Non-pigmented ciliary epithelial cell (primary cell): Measurements from ENCODE around the gene MCC.
"Not testable (repeated sequence)": the region's sequence is repeated elsewhere in the genome, so short reads cannot be mapped to it uniquely, and the experiment has no call there.

Experiments used
- DNase-seq: peaks from one replicate; pipeline ENCODE4 v3.0.0-alpha.2; 2010; ENCODE audit warnings: low read depth

Gene MCC

DNA sequence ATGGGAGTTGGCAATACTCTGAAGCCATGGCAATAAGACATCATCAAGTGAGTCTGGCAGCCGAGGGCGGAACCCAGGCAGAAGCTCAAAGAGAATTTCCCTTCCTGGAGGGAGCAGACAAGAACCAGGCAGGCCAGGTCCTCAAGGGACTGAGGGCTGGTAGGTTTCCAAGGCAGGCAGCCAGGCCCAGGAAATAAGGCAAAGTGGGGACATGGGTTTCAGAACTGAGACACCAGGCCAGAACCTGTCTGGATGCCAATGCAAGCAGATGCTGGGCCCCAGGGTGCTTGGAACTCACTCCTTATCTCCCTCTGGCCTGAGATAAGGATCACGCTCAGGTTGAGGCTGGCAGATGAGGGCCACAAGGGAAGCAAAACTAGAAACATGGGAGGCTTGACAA, 62.3 kb downstream of the MCC start:
- DNase-seq = no peak

DNA sequence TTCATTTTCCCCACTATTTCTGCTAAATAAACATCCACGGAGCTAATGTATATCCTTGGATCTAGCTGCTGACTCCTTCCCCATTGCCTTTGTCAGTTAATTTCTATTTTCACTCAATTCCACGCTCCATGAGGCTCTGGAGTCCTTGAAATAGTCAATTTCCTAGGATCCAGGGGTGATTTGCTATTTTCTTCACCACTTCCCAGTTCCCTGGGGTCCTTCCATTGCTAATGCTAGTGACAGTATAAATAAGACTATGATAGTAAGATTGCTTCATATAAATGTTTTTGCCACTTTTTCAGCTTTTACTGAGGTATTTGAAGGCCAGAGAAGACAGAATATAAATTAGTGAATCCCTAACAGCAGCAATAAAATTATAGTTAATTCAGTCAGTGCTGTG, 66.6 kb downstream of the MCC start:
- no peak for DNase-seq

DNA sequence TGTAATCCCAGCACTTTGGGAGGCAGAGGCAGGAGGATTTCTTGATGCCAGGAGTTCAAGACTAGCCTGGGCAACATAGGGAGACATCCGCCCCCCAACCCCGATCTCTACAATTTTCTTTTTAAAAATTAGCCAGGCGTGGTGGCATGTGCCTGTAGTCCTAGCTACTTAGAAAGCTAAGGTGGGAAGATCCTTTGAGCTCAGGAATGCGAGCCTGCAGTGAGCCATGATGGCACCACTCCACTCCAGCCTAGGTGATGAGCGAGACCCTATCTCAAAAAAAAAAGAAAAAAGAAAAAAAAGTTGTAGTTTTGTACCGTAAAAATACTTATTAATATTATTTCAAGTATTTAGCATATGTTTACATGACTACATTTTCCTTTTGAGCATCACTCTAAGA, 82.7 kb downstream of the MCC start:
- DNase-seq = no peak

DNA sequence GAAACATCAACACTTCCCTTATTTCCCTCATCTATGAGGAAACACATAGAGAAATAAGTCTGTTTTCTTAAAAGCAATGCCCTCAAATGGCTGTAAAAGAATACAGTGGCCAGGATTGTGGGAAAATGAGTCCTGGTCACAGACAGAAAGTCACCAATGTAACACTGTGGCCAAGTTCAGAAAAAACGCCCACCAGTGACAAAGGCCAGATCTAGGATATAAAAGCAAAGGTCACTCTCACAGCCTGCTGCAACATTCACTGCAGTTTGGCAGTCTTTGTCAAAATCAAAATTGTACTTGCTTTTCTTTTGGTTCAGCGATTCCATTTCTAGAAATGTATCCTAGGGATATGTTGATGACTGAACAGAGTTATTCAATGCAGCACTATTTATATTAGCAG, 84.0 kb downstream of the MCC start:
- DNase-seq = no peak

DNA sequence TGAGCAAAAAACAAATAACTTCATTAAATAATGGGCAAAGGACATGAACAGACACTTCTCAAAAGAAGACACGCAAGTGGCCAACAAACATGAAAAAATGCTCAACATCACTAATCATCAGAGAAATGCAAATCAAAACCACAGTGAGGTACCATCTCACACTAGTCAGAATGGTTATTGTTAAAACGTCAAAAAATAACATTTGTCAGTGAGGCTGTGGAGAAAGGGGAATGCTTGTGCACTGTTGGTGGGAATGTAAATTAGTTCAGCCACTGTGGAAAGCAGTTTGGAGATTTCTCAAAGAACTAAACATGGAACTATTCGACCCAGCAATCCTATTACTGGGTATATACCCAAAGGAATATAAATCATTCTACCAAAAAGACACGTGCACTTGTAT, 90.3 kb downstream of the MCC start:
- DNase-seq = not testable (repeated sequence)

DNA sequence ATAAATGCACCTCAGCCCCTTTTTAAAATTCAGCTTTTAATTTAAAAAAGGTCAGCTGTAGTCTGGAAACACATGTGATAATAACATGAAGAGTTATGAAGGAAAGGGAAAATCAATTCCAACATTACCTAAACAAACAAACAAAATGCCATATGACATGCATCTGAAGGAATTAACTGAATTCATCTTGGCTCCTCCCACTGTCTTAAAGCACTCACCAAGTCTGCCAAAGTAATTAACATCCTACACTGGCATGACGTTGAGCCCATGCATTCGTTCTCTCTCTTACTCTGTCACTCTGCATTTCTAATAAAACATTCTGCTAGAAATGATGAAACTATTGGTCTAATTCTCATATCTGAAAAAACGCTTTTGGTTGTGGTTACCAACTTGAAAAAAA, 91.2 kb downstream of the MCC start:
- DNase-seq = no peak

DNA sequence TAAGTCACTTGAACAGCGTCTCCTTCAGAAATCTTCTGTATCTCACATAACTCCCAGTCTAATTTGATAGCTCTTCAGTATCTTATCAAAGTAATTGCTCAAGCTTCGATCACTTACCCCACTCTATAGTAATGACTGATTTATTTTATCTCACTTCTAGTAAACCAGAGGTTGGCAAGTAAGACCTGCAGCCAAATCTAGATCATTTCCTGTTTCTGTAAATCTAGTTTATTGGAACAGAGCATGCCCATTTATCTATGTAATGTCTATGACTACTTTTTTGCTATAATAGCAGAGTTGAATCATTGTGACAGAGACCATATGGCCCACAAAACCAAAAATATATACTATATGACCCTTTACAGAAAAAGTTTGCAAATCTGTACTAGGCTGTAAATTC, 93.6 kb downstream of the MCC start:
- DNase-seq = no peak

DNA sequence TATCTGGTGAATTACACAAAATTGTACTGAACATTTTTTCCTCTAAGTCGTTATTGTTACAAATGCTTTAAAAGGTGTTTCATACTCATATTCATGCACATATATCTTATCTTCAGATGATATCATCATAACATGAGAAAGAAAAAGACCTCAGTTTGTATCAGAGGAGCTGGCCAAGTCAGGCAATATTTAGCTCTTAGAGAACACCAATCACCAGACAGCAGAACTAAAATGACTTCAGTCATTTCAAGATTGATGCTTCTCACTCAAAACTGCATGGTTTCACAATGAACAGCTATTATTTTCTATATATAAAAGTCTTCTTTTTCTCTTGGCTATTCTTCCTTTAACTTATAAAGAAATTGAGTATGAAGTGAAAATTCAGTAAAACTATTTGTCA, 98.0 kb downstream of the MCC start:
- no peak for DNase-seq

DNA sequence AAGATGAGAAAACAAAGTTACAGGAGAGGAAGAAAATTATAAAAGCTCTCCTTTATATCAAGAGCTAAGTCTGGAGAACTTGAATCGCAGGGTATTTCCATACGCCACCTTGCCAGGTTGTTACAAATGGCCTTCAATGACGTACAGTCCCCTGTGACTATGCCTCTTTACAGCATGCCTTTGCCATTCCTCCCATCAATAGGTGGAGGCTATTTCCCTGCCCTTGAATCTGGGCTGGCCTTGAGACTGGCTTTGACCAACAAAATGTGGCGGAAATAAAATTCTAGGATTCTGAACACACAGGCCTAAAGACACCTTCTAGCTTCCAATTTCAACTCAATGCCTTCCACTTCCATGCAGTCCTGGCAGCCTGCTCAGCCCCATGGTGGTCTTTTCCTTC, 99.1 kb downstream of the MCC start:
- DNase-seq = no peak

DNA sequence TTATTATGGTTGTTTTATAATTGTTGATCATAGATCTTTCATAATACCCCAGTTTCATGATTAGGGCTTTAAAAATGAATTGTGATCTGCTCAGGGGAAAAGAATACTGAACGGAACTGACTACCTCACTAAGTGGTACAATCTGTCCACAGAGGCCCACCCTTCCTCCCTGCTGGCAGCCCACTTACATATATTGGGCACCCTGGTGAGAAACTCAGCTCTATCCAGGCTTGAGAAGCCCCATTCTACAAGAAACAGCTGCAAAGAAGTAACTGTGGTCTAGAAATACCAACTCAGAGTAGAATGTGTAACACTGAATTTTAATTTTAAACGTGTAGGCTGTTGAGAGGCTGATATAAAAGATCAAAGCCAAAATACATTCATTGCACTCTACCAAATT, 100.4 kb downstream of the MCC start:
- DNase-seq = no peak

DNA sequence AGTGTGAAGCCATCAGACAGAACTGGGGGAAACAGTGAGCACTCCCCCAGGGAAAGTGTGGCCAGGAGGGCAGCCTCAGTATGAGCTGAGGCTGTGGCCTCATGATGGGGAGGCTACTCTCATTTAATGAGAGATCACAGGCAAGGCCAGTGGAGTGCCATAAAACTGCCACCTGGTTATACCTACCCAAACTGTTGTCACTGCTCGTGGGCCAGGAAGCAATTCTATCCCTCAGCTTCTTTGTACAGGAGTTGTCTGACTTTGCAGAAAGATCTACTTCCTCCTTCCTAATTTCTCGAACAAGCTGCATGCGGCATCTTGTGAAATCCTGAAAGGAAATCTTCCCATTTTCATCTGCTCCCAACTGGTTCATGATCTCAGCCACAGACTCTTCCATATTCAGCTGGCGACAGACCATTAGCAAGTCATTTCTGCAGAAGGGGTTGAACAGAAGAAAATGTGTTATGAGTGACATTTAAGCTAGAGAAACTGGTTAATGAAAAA, 103.4 kb downstream of the MCC start:
- no peak for DNase-seq

DNA sequence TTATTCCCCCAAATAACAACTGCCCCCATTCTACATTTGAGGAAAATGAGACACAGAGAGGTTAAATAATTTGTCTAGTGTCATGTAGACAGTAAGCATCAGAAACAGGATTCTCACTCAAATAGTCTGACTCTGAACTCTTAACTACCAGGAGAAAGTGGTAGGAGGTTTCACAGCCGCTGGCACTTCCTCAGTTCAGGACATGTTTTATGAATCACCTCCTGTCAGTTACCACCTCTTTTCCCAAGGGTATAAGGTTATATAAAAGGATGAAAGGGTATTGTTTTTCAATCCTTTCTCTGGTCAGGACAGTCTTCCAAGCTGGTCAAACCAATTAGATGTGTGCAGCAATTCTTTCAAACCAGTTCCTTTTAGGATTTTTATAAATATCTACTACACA, 105.5 kb downstream of the MCC start:
- no peak for DNase-seq

DNA sequence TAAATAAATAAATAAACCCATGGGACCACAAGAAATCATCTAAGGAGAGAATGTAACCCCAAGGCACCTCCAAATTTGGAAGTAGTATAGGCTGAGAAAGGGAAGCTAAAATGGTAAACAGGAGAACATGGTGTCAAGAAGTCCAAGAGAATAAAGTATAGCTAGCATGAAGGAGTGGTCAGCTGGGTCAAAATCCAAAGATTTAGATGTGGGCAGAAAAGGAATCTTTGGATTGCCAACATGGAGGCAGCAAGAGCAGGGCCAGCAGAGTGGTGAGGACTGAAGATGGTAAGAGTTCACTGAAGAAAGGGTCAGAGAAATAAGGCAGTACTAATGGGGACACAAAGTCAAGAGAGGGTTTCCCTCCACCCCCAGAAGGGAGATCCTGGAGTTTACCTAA, 106.5 kb downstream of the MCC start:
- no peak for DNase-seq

DNA sequence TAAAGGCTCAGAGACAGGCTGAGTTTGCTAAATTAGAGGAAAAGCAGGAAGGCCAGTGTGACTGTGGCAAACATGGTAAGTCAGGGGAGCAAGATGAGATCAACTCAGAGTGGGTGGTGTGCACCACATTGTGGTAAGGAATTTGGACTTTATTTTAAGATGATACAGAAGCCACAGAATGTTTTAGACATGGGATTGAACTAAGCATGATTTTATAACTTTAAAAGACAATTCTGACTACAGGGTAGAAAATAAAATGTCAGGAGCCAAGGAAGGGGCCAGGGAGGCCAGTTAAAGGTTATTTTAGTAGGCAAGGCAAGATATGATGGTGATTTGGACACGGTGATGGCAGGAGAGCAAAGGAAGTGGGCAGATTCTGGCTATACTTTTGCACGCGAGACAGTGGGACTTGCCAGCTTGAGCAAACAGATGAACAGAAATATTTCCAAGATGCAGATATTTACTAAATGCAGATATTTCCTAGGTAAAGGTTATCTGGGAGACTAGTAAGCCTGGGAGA, 107.4 kb downstream of the MCC start:
- DNase-seq = no peak

DNA sequence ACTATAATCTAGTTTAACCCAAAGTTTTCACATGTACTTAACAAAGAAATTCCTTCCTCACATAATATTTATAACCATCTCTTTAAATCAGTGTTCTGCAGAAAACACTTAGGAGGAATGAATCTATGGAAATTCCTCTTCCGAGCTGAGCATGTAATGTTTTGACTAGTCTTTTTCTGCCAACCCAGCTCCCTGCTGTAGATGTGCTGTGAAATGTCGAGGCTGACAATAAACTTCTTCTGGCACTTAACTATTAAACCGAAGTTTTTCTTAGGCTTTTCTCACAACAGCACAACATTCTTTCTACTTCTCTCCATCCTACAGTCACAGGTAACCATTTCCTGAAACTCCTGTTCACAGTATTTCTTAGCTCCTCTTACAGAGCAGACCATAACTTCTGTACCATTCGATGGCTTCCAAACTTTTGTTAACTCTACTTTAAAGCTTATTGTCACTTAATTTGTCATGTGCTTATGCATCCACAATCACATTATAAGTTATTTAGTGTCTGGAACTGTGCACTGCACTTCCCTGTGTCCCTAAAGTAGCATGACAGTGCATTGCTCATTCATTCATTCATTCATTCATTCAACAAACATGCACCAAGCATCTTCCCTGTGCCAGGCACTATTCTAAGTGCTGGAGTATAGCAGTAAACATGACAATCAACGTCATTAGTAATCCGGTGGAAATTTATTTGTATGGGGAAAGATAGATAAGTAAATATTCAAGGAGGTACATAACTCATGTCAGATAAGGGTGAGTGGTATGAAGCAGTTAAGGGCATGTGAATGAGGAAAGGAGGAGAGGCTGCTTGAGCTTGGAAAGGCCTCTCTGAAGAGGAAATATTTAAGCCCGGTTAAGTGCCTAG, 108.1 kb downstream of the MCC start:
- no peak for DNase-seq

DNA sequence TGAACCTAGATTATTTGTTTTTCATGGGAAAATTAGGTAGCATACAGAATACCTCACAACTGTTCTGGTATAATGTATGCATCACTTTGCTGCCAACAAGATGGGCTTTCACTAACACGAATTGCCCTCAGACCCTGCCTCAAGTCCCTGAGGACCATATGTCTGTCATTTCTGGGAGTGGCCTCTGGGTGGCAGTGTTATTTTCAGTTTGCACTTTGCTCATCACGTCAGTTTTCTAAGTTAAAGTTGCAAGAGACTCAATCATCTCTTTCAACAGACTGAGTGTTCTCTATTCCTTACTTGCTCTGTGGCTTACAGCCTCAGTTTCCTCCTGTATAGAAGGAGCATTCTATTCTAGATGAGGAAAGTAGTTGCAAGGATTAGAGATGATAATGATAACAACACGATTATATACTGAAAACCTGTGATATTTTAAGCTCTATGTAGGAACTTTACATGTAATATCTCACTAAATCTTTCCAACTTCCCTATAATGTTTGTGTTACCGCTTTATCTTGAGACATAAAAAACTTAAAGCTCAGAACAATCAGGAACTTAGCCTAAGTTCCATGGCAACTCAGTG, 109.2 kb downstream of the MCC start:
- no peak for DNase-seq

DNA sequence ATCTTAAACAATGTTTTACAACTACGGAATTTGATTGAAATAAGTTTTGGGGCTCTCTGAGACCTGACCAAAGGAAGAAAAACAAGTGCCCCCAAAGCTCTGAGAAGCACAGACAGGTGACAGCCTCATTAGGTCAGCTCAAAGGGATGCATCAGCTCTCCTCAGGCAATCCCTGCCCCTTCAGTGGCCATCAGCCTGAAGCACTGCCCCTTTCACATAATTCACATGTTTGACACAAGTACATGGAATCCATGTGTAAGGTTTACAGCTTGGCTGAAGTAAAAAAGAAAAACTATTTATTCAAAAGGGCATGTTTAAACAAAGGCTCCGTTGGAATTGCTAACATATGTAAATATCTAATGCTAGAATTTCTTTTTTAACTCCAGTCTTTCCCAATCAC, 109.7 kb downstream of the MCC start:
- DNase-seq = no peak

DNA sequence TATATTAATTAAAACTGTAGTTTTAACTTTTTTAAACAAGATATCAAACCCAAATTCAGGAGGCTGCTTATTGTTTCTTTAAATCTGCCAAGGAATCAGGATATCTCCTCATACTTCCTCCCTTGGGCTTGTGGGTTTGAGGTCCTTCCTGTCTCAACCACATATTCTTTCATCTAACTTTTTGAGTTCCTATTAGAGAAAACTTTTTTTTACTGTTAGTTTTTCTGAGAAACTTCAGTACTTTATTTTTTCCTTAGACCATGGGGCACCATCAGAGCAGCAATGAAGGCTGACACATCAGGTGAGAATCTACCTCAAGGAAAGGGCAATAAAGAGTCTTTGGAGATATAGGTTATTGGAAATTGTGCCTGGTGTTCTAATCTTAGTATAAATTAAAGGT, 110.2 kb downstream of the MCC start:
- no peak for DNase-seq

DNA sequence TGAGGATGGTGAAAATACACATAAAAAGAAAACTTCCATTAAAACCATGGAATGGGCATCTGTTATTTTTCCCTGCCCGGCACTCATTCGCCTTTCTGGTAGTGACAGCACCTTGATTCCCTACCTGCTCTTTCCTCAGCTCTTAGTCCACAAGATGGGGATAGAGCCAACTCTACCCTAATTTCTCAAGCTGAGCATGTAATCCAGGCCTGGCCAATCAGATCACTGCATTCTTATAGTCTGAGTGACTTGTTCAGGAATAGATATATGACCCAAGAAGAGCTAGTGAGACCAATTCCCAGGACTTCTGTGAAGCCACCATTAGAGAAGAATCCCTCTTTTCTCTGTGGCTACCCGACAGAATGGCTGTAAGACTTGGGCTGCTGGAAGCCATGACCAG, 111.6 kb downstream of the MCC start:
- no peak for DNase-seq

DNA sequence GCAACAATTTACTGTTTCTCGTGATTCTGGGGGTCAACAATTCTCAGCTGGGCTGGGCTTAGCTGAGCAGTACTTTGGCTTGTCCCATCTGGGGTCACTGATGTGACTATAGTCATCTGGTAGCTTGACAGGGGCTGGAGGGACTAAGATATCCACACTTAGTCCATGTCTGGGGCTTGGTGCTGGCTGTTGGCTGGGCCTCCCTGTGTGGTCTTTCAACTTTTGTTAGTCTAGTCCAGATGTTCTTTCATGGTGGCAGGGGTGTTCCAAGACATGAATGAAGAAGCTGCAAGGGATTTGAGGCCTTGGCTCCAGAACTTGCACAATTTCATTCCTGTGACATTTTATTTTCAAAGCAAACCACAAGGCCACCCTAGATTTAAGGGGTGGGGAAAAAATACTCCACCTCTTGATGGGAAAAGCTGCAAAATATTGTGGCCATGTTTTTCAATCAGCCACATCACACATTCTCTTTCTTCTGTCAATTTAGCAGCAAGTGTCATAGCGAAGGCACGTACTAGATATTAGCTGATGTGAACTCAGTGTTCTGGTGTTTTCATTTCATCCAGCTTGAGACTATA, 112.7 kb downstream of the MCC start:
- no peak for DNase-seq

DNA sequence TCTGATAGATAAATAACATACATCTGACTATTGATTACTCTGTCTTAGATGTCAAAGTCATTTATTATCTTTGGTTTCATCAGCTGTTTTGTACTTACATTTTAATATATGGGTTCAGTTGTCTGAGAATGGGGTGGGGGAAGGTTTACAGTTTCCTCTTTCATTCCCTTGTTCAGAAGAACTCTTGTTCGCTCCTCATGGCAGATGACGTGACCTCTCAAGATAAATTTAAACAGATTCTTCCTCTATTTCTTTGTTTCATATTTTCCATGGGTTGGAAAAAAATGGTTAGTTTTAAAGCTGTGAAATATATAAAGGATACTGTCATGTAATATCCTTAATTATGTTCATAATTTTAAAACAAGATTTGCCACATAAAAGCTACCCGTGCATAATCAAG, 114.8 kb downstream of the MCC start:
- DNase-seq = no peak

DNA sequence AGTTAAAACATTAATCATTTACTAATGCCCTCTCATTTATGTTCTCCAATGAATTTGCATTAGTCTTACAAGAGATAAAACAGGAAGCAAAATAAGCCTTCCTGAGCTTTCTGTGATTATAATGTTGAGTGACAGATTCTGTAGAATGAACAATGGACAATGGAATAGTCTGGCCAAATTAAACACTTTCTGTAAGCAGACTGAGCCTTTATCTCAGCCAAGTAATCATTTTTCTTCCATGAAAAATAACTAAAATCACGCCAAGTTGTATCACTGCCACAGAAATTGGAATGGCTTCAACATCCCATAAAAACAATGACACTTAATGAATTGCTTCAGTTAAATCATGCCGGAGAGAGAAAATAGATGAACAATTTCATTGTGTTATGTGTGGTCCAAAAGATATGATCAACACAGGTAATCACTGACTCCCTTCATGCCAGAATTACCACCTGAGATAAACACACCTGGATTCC, 116.5 kb downstream of the MCC start:
- no peak for DNase-seq

DNA sequence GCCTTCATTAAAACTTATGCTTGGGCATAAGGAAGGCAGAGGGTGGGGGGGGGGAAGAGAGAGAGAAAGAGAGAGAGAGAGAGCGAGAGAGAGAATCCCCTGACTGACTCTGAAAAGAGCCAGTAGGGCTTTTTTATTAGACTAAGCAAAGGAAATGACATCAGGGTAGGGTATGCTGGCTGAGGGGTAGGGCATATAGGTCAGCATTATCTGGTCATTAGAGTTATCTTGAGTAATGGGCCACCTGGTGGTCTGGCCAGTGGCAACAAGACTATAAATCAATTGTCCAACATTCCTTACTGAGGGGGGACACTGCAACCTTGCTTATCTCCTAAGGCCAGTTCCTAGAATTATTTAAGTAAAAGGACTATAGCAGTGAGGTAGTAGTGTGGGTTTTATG, 120.7 kb downstream of the MCC start:
- DNase-seq = no peak
